HEK293T (cell line): ENCODE results near the gene GCC2.
"Not testable (repeated sequence)": the region's sequence is repeated elsewhere in the genome, so short reads cannot be mapped to it uniquely, and the experiment has no call there.

Experiments
- BHLHE40 ChIP-seq: fragments of 450-650 bp; IDR thresholded peaks from 2 replicates; pipeline ENCODE4 v1.6.1; 2016; ENCODE audit warnings: mild to moderate bottlenecking, moderate library complexity, borderline replicate concordance
- FOXK2 ChIP-seq: fragments of 450-650 bp; IDR thresholded peaks from 2 replicates; pipeline ENCODE4 v1.6.1; 2016; ENCODE audit warnings: mild to moderate bottlenecking
- SP1 ChIP-seq: fragments of 450-650 bp; IDR thresholded peaks from 2 replicates; pipeline ENCODE4 v1.6.1; 2017
- ZNF384 ChIP-seq: fragments of 450-650 bp; IDR thresholded peaks from 2 replicates; pipeline ENCODE4 v1.6.1; 2016
- TF ChIP-seq, protein P1 (sequence below): fragments of 450-650 bp; IDR thresholded peaks from 2 replicates; pipeline ENCODE4 v1.6.1; 2016

- TF ChIP-seq SP1, BHLHE40, FOXK2, ZNF384: not testable (repeated sequence)
- TF ChIP-seq, protein P1, sequence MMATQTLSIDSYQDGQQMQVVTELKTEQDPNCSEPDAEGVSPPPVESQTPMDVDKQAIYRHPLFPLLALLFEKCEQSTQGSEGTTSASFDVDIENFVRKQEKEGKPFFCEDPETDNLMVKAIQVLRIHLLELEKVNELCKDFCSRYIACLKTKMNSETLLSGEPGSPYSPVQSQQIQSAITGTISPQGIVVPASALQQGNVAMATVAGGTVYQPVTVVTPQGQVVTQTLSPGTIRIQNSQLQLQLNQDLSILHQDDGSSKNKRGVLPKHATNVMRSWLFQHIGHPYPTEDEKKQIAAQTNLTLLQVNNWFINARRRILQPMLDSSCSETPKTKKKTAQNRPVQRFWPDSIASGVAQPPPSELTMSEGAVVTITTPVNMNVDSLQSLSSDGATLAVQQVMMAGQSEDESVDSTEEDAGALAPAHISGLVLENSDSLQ, result not testable (repeated sequence)
Measured at GRCh38 chr2:108512431-108512830, 63.4 kb downstream of the GCC2 start.
